ENCODE measurements around the gene ANTXR1. TPM values are rescaled to one million over a fixed set of nuclear protein-coding genes. Genes with fewer than 3 reads are reported as not detected.

The ANTXR1 gene
- total and polyA plus RNA-seq, 2 donors (not counting 3 experiments of a cell fraction or from before 2014, with no cell fraction given): 4.2 to 17.3 TPM

DNA sequence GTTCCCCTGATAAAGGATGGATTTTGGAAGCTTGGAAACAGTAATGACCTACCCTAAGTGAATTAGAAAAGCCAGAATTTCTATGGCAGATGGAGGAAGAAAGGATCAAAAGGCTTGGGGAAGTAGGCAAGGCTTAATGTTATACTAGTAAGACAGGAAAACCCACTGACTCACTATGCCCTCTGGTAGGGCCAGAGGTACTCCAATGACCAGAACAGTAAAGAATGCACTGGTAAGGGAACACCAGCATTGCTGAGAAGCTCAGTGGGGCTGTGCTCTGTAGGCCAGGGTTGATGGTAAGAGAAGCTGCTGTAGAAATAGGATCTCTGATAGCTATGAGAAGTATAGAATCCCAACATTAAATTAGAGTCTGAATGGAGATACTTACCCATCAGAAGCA is 247.7 kb downstream of the ANTXR1 start:
- no peak for DNase-seq (ENCODE audit: low read depth, low spot score)
- ChIA-PET POLR2A (no interaction called here), CTCF (interaction anchor here (1.0 kb wide), 1 partner anchor 38 kb away, joined by 3 read pairs; no protein-coding TSS in a partner anchor)
- Histone ChIP-seq H3K9me1 (replicated peaks; ENCODE audit: control insufficient read depth, extremely low read depth, insufficient read depth, low read length) (no peaks in the 10 kb centered on the region), H4K20me1 (replicated peaks; ENCODE audit: control insufficient read depth, extremely low read depth, insufficient read depth, low read length) (no peaks in the 10 kb centered on the region), H3K4me3 (replicated peaks in 1 of 3; ENCODE audit: insufficient read depth in 1 of 3, low read depth in 1 of 3, low read length in 3 of 3) (no peak overlapping the region), H3K79me2 (ENCODE audit: control insufficient read depth, insufficient read depth, low read length) (no peaks in the 10 kb centered on the region), H2AFZ (ENCODE audit: low read depth, low read length) (no peak overlapping the region), H3K4me2 (ENCODE audit: insufficient read depth, low read length) (no peak overlapping the region), H3K27ac (ENCODE audit: insufficient read depth, low read depth, low read length) (no peak overlapping the region), H3K4me1 (ENCODE audit: control insufficient read depth, extremely low read depth, insufficient read depth, low read length) (no peaks in the 10 kb centered on the region), H3K27me3 (ENCODE audit: control insufficient read depth in 2 of 2, insufficient read depth in 2 of 2, low read length in 2 of 2) (no peaks in the 10 kb centered on the region), H3K36me3 (ENCODE audit: control insufficient read depth in 2 of 2, extremely low read depth in 1 of 2, insufficient read depth in 2 of 2, low read length in 2 of 2) (no peaks in the 10 kb centered on the region), H3K9ac (replicated peaks; ENCODE audit: extremely low read depth, insufficient read depth, low read length) (no peak overlapping the region), H3K9me3 (replicated peaks; ENCODE audit: control insufficient read depth, insufficient read depth, low read length) (no peaks in the 10 kb centered on the region)
- intact Hi-C loops (cut with micrococcal nuclease): no loop called here
- BruUV-seq (replicated peaks): no TSS peak
- no peak for FAIRE-seq
- TF ChIP-seq FOS (IDR thresholded peaks at IDR 0.05; ENCODE audit: borderline replicate concordance, insufficient read depth, low read length) (peak; percentile 47), EZH2 (IDR thresholded peaks at IDR 0.05; ENCODE audit: borderline replicate concordance, low read depth, low read length, severe bottlenecking) (no peak)
- dilution Hi-C loops (cut with MboI; ENCODE audit: extremely low pct_ligation_motif_present, low sequenced_read_pairs): no loop called here

DNA sequence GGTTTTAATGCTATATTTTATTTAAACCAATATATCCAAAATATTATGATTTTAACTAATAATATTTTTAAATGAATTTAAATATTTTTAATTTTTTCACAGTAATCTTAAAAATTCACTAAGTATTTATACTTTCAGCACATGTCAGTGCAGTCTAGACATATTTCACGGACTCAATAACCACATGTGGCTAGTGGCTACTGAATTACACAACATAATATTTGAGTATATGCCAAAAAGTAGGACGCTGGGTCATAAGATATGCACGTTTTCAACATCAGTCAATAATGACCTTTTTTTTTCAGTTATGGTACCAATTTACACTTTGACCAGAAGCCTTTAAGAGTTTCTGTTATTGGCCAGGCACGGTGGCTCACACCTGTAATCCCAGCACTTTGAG is 256.4 kb downstream of the ANTXR1 start:
- Histone ChIP-seq H3K4me3 (replicated peaks in 1 of 3; ENCODE audit: insufficient read depth in 1 of 3, low read depth in 1 of 3, low read length in 3 of 3) (no peak overlapping the region), H3K9me1 (replicated peaks; ENCODE audit: control insufficient read depth, extremely low read depth, insufficient read depth, low read length) (no peaks in the 10 kb centered on the region), H3K36me3 (ENCODE audit: control insufficient read depth in 2 of 2, extremely low read depth in 1 of 2, insufficient read depth in 2 of 2, low read length in 2 of 2) (no peaks in the 10 kb centered on the region), H3K4me1 (ENCODE audit: control insufficient read depth, extremely low read depth, insufficient read depth, low read length) (peaks cover 3% of the 10 kb centered on the region), H3K27me3 (ENCODE audit: control insufficient read depth in 2 of 2, insufficient read depth in 2 of 2, low read length in 2 of 2) (no peaks in the 10 kb centered on the region), H3K9me3 (replicated peaks; ENCODE audit: control insufficient read depth, insufficient read depth, low read length) (no peaks in the 10 kb centered on the region), H4K20me1 (replicated peaks; ENCODE audit: control insufficient read depth, extremely low read depth, insufficient read depth, low read length) (no peaks in the 10 kb centered on the region), H3K27ac (ENCODE audit: insufficient read depth, low read depth, low read length) (no peak overlapping the region), H2AFZ (ENCODE audit: low read depth, low read length) (no peak overlapping the region), H3K9ac (replicated peaks; ENCODE audit: extremely low read depth, insufficient read depth, low read length) (no peak overlapping the region), H3K79me2 (ENCODE audit: control insufficient read depth, insufficient read depth, low read length) (no peaks in the 10 kb centered on the region), H3K4me2 (ENCODE audit: insufficient read depth, low read length) (no peak overlapping the region)
- dilution Hi-C loops (cut with MboI; ENCODE audit: extremely low pct_ligation_motif_present, low sequenced_read_pairs): no loop called here
- BruUV-seq (replicated peaks): no TSS peak
- intact Hi-C loops (cut with micrococcal nuclease): no loop called here
- DNase-seq (ENCODE audit: low read depth, low spot score): no peak
- ChIA-PET CTCF (no interaction called here), POLR2A (no interaction called here)
- TF ChIP-seq FOS (IDR thresholded peaks at IDR 0.05; ENCODE audit: borderline replicate concordance, insufficient read depth, low read length) (no peak), GATA2 (IDR thresholded peaks at IDR 0.05; ENCODE audit: insufficient read depth, insufficient read length, low read depth, low read length) (no peak), MYC (IDR thresholded peaks at IDR 0.05; ENCODE audit: low read depth, low read length) (no peak), POLR2A (IDR thresholded peaks at IDR 0.05; ENCODE audit: low read depth, low read length) (no peak), EZH2 (IDR thresholded peaks at IDR 0.05; ENCODE audit: borderline replicate concordance, low read depth, low read length, severe bottlenecking) (no peak), POLR2AphosphoS5 (IDR thresholded peaks at IDR 0.05; ENCODE audit: insufficient read depth, low read depth, low read length) (no peak), JUN (IDR thresholded peaks at IDR 0.05; ENCODE audit: borderline replicate concordance, insufficient read depth, insufficient read length, low read depth) (no peak)
- TF ChIP-seq, protein P1, sequence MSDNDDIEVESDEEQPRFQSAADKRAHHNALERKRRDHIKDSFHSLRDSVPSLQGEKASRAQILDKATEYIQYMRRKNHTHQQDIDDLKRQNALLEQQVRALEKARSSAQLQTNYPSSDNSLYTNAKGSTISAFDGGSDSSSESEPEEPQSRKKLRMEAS (IDR thresholded peaks at IDR 0.05; ENCODE audit: insufficient read depth, insufficient read length): no peak
- TF ChIP-seq, protein P2, sequence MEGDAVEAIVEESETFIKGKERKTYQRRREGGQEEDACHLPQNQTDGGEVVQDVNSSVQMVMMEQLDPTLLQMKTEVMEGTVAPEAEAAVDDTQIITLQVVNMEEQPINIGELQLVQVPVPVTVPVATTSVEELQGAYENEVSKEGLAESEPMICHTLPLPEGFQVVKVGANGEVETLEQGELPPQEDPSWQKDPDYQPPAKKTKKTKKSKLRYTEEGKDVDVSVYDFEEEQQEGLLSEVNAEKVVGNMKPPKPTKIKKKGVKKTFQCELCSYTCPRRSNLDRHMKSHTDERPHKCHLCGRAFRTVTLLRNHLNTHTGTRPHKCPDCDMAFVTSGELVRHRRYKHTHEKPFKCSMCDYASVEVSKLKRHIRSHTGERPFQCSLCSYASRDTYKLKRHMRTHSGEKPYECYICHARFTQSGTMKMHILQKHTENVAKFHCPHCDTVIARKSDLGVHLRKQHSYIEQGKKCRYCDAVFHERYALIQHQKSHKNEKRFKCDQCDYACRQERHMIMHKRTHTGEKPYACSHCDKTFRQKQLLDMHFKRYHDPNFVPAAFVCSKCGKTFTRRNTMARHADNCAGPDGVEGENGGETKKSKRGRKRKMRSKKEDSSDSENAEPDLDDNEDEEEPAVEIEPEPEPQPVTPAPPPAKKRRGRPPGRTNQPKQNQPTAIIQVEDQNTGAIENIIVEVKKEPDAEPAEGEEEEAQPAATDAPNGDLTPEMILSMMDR (IDR thresholded peaks at IDR 0.05; ENCODE audit: extremely low read depth in 1 of 2, insufficient read depth in 1 of 2, low read depth in 1 of 2, low read length in 2 of 2): no peak
- FAIRE-seq: no peak
